Measurements from ENCODE around the gene DNMBP.
"Not testable (repeated sequence)": the region's sequence is repeated elsewhere in the genome, so short reads cannot be mapped to it uniquely, and the experiment has no call there.

DNMBP gene

GRCh38 chr10:99993701-99994689 is 15.8 kb downstream of the DNMBP start:
- Histone ChIP-seq H3K4me3 (IDR thresholded peaks at IDR 0.05; ENCODE audit: insufficient read depth, low read depth, low read length) (no peak overlapping the region), H3K4me1 (ENCODE audit: low read depth, poor library complexity, severe bottlenecking) (peaks cover 2% of the 10 kb centered on the region), H3K27ac (no peak overlapping the region), H4K20me1 (ENCODE audit: insufficient read depth) (no peaks in the 10 kb centered on the region), H3K9ac (no peak overlapping the region), H2AFZ (ENCODE audit: low read depth) (no peak overlapping the region), H3K4me2 (no peak overlapping the region), H3K79me2 (ENCODE audit: insufficient read depth, low read depth) (no peaks in the 10 kb centered on the region), H3K36me3 (ENCODE audit: insufficient read depth) (no peaks in the 10 kb centered on the region), H3K27me3 (ENCODE audit: insufficient read depth, low read depth) (no peaks in the 10 kb centered on the region)
- no peak for TF ChIP-seq CTCF (conservative IDR thresholded peaks at IDR 0.05; ENCODE audit: low read depth, low read length)

- H2AFZ ChIP-seq (ENCODE audit: low read depth); H4K20me1 ChIP-seq (ENCODE audit: insufficient read depth); H3K27me3 ChIP-seq (ENCODE audit: insufficient read depth, low read depth); H3K4me2 ChIP-seq; H3K36me3 ChIP-seq (ENCODE audit: insufficient read depth); H3K79me2 ChIP-seq (ENCODE audit: insufficient read depth, low read depth); H3K4me3 ChIP-seq (IDR thresholded peaks at IDR 0.05; ENCODE audit: insufficient read depth, low read depth, low read length); H3K27ac ChIP-seq; H3K9ac ChIP-seq: not testable (repeated sequence)
- peaks cover 17% of the 10 kb centered on the region for H3K4me1 ChIP-seq (ENCODE audit: low read depth, poor library complexity, severe bottlenecking)
Observed at GRCh38 chr10:99985637-99986036, 24.1 kb downstream of the DNMBP start.

DNA sequence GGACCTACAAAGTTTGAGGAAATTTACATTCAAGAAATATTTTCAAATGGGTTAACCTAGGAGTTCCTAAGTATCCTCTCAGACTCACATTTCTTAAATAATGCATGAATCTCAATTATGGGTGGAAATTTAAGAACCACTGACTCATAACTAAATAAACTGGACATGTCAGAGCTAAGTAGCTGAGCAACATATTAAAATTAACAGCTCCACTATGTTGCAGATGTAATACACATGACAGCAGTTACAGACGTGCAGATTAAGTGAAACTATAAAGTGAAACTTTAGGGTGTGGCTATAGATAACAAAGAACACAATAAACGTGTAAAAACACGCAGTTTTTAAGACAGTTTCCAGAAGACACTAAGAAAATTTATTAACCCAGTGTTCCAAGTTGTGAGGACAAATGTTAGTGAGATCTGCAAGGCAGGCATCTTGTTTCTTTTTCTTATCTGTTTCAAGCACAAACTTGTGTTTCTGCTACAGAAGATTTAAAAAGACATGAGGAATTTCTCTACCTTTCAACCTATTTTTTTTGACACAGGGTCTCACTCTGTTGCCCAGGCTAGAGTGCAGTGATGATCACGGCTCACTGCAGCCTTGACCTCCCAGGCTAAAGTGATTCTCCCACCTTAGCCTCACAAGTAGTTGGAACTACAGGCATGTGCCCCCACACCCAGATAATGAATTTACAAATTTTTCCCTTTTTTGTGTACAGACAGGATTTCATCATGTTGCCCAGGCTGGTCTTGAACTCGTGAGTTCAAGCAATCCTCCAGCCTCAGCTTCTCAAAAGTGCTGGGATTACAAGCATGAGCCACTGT is 25.3 kb downstream of the DNMBP start:
- no peaks in the 10 kb centered on the region for H3K79me2 ChIP-seq (ENCODE audit: insufficient read depth, low read depth)
- H3K27ac ChIP-seq, result peak overlapping the region; percentile 35; the same call in 1 of the 2 replicates

DNA sequence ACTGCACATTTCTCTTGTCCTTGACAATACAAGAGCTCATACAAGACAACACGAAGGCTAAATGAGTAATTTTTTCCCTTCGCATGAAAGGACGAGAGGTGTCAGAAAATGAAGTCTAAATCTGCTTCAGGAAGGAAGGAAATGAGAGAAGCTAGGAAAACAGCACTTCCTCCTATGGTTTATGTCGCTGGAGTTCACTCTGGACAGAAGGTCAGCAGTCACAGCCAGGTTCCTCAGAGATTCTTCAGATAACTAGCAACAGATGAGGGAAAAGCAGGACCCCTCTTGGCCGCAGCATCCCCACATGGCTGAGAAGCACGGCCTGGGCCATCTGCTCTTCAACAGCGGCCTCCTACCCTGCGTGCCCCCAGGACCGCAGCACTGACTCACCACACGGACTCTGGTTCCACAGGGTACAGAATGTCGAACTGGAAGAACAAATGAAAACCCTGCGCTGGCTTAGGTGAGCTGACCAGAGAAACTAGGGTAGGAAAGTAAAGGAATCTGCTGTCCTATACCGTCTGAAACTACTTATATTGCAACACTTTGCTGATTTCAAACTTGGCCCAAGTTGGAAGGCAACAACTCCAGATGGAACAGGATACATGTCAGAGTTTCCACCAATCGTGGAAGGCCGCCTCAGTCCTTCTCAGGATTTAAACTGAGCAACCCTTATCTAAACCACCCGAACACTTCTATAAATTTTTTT is 26.3 kb downstream of the DNMBP start:
- Histone ChIP-seq H3K4me1 (ENCODE audit: low read depth, poor library complexity, severe bottlenecking) (peaks cover 17% of the 10 kb centered on the region), H3K4me3 (IDR thresholded peaks at IDR 0.05; ENCODE audit: insufficient read depth, low read depth, low read length) (no peak overlapping the region), H3K9ac (no peak overlapping the region), H2AFZ (ENCODE audit: low read depth) (no peak overlapping the region), H4K20me1 (ENCODE audit: insufficient read depth) (no peaks in the 10 kb centered on the region), H3K27ac (no peak overlapping the region), H3K79me2 (ENCODE audit: insufficient read depth, low read depth) (no peaks in the 10 kb centered on the region), H3K36me3 (ENCODE audit: insufficient read depth) (no peaks in the 10 kb centered on the region), H3K4me2 (peak overlapping the region; percentile 79; the same call in 1 of the 2 replicates), H3K27me3 (ENCODE audit: insufficient read depth, low read depth) (no peaks in the 10 kb centered on the region)
- no peak for TF ChIP-seq CTCF (conservative IDR thresholded peaks at IDR 0.05; ENCODE audit: low read depth, low read length)

More for the DNA sequence above, 25.3 kb downstream of the DNMBP start:
- H3K36me3 ChIP-seq (ENCODE audit: insufficient read depth), result no peaks in the 10 kb centered on the region
- peaks cover 17% of the 10 kb centered on the region for H3K4me1 ChIP-seq (ENCODE audit: low read depth, poor library complexity, severe bottlenecking)
- TF ChIP-seq CTCF (conservative IDR thresholded peaks at IDR 0.05; ENCODE audit: low read depth, low read length), result no peak
- H3K4me3 ChIP-seq (IDR thresholded peaks at IDR 0.05; ENCODE audit: insufficient read depth, low read depth, low read length), result no peak overlapping the region
- no peaks in the 10 kb centered on the region for H3K27me3 ChIP-seq (ENCODE audit: insufficient read depth, low read depth)
- no peaks in the 10 kb centered on the region for H4K20me1 ChIP-seq (ENCODE audit: insufficient read depth)
- H2AFZ ChIP-seq (ENCODE audit: low read depth), result peak overlapping the region; percentile 35; the same call in 1 of the 2 replicates
- peak overlapping the region; percentile 29; the same call in 1 of the 2 replicates for H3K9ac ChIP-seq
- peak overlapping the region; percentile 79 for H3K4me2 ChIP-seq
